Mesodermal cell (in vitro differentiated cells): Measurements from ENCODE around the gene ERVH48-1.
A peak's percentile ranks its signal among the peaks of the same experiment; 100 is the strongest.
"Not testable (repeated sequence)": the region's sequence is repeated elsewhere in the genome, so short reads cannot be mapped to it uniquely, and the experiment has no call there.

ENCODE experiments used
- H3K27ac ChIP-seq: 2 replicates; pipeline ENCODE4 v1.7.0; 2013; ENCODE audit warnings: mild to moderate bottlenecking, low read depth, low read length, moderate library complexity; ENCODE audit not compliant: severe bottlenecking
- H3K36me3 ChIP-seq: 2 replicates; pipeline ENCODE4 v1.7.1; 2013; ENCODE audit warnings: mild to moderate bottlenecking, low read length, moderate library complexity; ENCODE audit not compliant: control insufficient read depth, insufficient read depth
- H3K4me1 ChIP-seq: one replicate; pipeline ENCODE4 v1.7.1; 2013; ENCODE audit warnings: mild to moderate bottlenecking, low read length; ENCODE audit not compliant: insufficient read depth, control insufficient read depth, poor library complexity, severe bottlenecking
- H3K4me3 ChIP-seq: 2 replicates; pipeline ENCODE4 v1.7.0; 2013; ENCODE audit warnings: low read length, control low read depth, mild to moderate bottlenecking; ENCODE audit not compliant: insufficient read depth, poor library complexity, severe bottlenecking; ENCODE audit errors: extremely low read depth
- H3K9me3 ChIP-seq: 2 replicates; pipeline ENCODE4 v1.7.1; 2013; ENCODE audit warnings: mild to moderate bottlenecking, low read length, moderate library complexity; ENCODE audit not compliant: control insufficient read depth
- WGBS, 2 experiments: methylation state at CpG; one replicate each; pipeline ENCODE4 v1.1.5; 2013; ENCODE audit warnings: missing lambda C conversion rate in 2 of 2; ENCODE audit not compliant: insufficient coverage in 2 of 2; 5-methylcytosine and 5-hydroxymethylcytosine counted together

Gene ERVH48-1

DNA sequence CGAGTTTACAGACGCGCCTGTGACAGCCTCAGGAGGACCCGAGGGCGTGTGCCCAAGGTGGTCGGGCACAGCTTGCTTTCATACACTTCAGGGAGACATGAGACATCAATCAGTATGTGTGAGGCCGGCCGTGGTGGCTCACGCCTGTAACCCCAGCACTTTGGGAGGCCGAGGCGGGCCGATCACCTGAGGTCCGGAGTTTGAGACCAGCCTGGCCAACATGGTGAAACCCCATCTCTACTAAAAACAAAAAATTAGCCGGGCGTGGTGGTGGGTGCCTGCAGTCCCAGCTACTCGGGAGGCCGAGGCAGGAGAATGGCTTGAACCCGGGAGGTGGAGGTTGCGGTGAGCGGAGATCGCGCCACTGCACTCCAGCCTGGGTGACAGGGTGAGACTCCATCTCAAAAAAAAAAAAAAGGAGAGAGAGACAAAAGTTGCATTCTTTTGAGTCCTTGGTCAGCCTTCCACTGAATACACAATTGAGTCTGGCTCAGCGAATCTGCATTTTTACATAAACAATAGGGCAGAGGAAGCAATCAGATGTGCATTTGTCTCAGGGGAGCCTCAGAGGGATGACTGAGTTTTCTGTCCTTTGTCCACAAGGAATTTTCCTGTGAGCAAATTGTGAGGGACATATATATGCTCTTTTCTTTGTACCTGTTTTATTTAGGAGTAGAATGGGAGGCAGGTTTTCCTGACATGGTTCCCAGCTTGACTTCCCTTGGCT lies 2.2 kb upstream of the ERVH48-1 start:
- not testable (repeated sequence) for H3K4me3 ChIP-seq, H3K36me3 ChIP-seq, H3K27ac ChIP-seq, H3K9me3 ChIP-seq
- 92% methylated on average over 20 to 22 of the region's 23 CpGs for WGBS, 2 experiments
- H3K4me1 ChIP-seq: peaks cover 27% of the 10 kb centered on the region

- H3K4me3 ChIP-seq: peak overlapping the region; percentile 30
- peak overlapping the region; percentile 74 for H3K27ac ChIP-seq
- no peaks in the 10 kb centered on the region for H3K9me3 ChIP-seq
- peaks cover 5% of the 10 kb centered on the region for H3K36me3 ChIP-seq
- 90 to 91% methylated on average over 5 to 6 of the region's 6 CpGs for WGBS, 2 experiments
- peaks cover 20% of the 10 kb centered on the region for H3K4me1 ChIP-seq
Observed at GRCh38 chr21:42924433-42924751, 1.0 kb downstream of the ERVH48-1 start.

- Histone ChIP-seq H3K4me3 (peak overlapping the region; percentile 30), H3K9me3 (no peaks in the 10 kb centered on the region), H3K27ac (peak overlapping the region; percentile 74), H3K36me3 (peaks cover 7% of the 10 kb centered on the region), H3K4me1 (peaks cover 20% of the 10 kb centered on the region)
- 27 to 35% methylated on average over 17 to 18 of the region's 18 CpGs for WGBS, 2 experiments
Observed at GRCh38 chr21:42923553-42924432, 1.6 kb downstream of the ERVH48-1 start.

DNA sequence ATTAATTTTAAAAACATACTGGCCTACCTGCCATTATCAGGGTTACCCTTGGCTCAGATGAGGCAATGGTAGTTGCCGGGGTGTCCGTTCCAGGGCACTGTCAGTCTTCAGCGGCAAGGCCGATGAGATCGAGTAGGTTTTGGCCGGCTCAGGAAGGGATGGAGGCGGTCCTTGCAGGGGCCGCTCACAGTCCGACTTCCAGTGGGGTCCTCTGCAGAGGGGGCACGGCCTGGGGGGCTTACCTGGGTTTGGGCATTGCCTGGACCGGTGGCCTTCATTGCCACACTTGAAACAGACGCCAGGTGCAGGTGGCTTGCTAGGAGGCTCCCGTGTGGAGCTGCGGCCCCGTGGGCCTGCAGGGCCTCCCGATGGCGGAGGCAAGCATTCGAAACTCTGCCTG lies 2.5 kb downstream of the ERVH48-1 start:
- WGBS, 2 experiments: 91 to 94% methylated on average over 8 to 15 of the region's 18 CpGs

GRCh38 chr21:42921927-42922326 lies 3.5 kb downstream of the ERVH48-1 start:
- 94 to 100% methylated on average over 2 to 4 of the region's 4 CpGs for WGBS, 2 experiments
- H3K36me3 ChIP-seq: peaks cover 11% of the 10 kb centered on the region
- H3K27ac ChIP-seq: no peak overlapping the region
- H3K4me3 ChIP-seq: no peak overlapping the region
- H3K9me3 ChIP-seq: no peaks in the 10 kb centered on the region
- H3K4me1 ChIP-seq: peaks cover 13% of the 10 kb centered on the region

More for the DNA sequence above, 2.5 kb downstream of the ERVH48-1 start:
- peaks cover 7% of the 10 kb centered on the region for H3K36me3 ChIP-seq
- H3K4me1 ChIP-seq: peaks cover 20% of the 10 kb centered on the region
- H3K27ac ChIP-seq: no peak overlapping the region
- no peak overlapping the region for H3K4me3 ChIP-seq
- no peaks in the 10 kb centered on the region for H3K9me3 ChIP-seq

- Histone ChIP-seq H3K27ac (no peak overlapping the region), H3K9me3 (no peaks in the 10 kb centered on the region), H3K4me1 (peaks cover 11% of the 10 kb centered on the region), H3K4me3 (no peak overlapping the region), H3K36me3 (peaks cover 16% of the 10 kb centered on the region)
- no CpG with 5 or more reads among the region's 6 CpGs for WGBS, 2 experiments
Observed at GRCh38 chr21:42918291-42918690, 7.1 kb downstream of the ERVH48-1 start.

GRCh38 chr21:42913476-42913875 lies 12.0 kb downstream of the ERVH48-1 start:
- H3K27ac ChIP-seq: peak overlapping the region; percentile 5
- H3K9me3 ChIP-seq: no peaks in the 10 kb centered on the region
- peaks cover 46% of the 10 kb centered on the region for H3K36me3 ChIP-seq
- 86 to 87% methylated on average over 4 to 6 of the region's 7 CpGs for WGBS, 2 experiments
- no peak overlapping the region for H3K4me3 ChIP-seq
- H3K4me1 ChIP-seq: peaks cover 9% of the 10 kb centered on the region

- H3K27ac ChIP-seq, H3K4me1 ChIP-seq, H3K4me3 ChIP-seq, H3K9me3 ChIP-seq: not testable (repeated sequence)
- WGBS, 2 experiments: 84% methylated on average over 3 of the region's 6 CpGs; no CpG with 5 or more reads in 1 of the 2 experiments
- peaks cover 51% of the 10 kb centered on the region for H3K36me3 ChIP-seq
Observed at GRCh38 chr21:42911920-42912319, 13.5 kb downstream of the ERVH48-1 start.

DNA sequence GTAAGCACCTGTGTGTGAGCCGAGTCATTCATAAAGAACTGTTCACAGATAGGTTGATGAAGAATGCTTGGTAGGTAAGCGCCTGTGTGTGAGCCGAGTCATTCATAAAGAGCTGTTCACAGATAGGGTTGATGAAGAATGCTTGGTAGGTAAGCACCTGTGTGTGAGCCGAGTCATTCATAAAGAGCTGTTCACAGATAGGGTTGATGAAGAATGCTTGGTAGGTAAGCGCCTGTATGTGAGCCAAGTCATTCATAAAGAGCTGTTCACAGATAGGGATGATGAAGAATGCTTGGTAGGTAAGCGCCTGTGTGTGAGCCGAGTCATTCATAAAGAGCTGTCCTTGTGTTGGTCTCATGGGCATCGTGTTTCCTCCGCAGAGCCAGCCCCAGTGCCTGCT lies 16.9 kb downstream of the ERVH48-1 start:
- not testable (repeated sequence) for H3K4me3 ChIP-seq, H3K9me3 ChIP-seq, H3K4me1 ChIP-seq, H3K27ac ChIP-seq
- peaks cover 81% of the 10 kb centered on the region for H3K36me3 ChIP-seq
- WGBS, 2 experiments: 95 to 99% methylated on average over 9 of the region's 9 CpGs

- Histone ChIP-seq H3K4me3 (no peak overlapping the region), H3K4me1 (no peaks in the 10 kb centered on the region), H3K27ac (no peak overlapping the region), H3K9me3 (no peaks in the 10 kb centered on the region), H3K36me3 (peaks cover 83% of the 10 kb centered on the region)
- 95 to 96% methylated on average over 16 of the region's 16 CpGs for WGBS, 2 experiments
Observed at GRCh38 chr21:42906233-42906632, 19.2 kb downstream of the ERVH48-1 start.

GRCh38 chr21:42905195-42905594 lies 20.2 kb downstream of the ERVH48-1 start:
- Histone ChIP-seq H3K36me3 (peaks cover 86% of the 10 kb centered on the region), H3K4me1 (no peaks in the 10 kb centered on the region), H3K27ac (no peak overlapping the region), H3K4me3 (no peak overlapping the region), H3K9me3 (no peaks in the 10 kb centered on the region)
- WGBS, 2 experiments: 96 to 97% methylated on average over 7 to 8 of the region's 8 CpGs
